GM23248 (cell line): Measurements from ENCODE around the gene SLC35E2B. TPM values are rescaled to one million over a fixed set of nuclear protein-coding genes. Genes with fewer than 3 reads are reported as not detected.

Experiments
- DNase-seq: peaks from one replicate; pipeline ENCODE4 v3.0.0-alpha.2; 2015
- H2AFZ ChIP-seq: fragments of 200-600 bp; sonication (generic); 2 replicates; pipeline ENCODE4 v1.6.1; 2016; ENCODE audit warnings: antibody characterized with exemption
- H3F3A ChIP-seq: fragments of 200-600 bp; sonication (generic); 2 replicates; pipeline ENCODE4 v1.6.1; 2016; ENCODE audit warnings: mild to moderate bottlenecking, antibody characterized with exemption, mixed run types; ENCODE audit not compliant: insufficient read depth
- H3K27ac ChIP-seq: fragments of 200-600 bp; sonication (generic); 2 replicates; pipeline ENCODE4 v1.5.1; 2016; ENCODE audit warnings: mild to moderate bottlenecking
- H3K27me3 ChIP-seq: fragments of 200-600 bp; sonication (generic); replicated peaks from 2 replicates; pipeline ENCODE4 v1.6.1; 2016; ENCODE audit warnings: mild to moderate bottlenecking; ENCODE audit not compliant: insufficient read depth
- H3K36me3 ChIP-seq: fragments of 200-600 bp; sonication (generic); 2 replicates; pipeline ENCODE4 v1.6.1; 2016; ENCODE audit warnings: low read depth, mild to moderate bottlenecking
- H3K4me1 ChIP-seq: fragments of 200-600 bp; sonication (generic); 2 replicates; pipeline ENCODE4 v1.6.1; 2016; ENCODE audit warnings: mild to moderate bottlenecking; ENCODE audit not compliant: insufficient read depth
- H3K4me2 ChIP-seq: fragments of 200-600 bp; sonication (generic); one replicate; pipeline ENCODE4 v1.6.1; 2016; ENCODE audit warnings: mild to moderate bottlenecking; ENCODE audit not compliant: unreplicated experiment
- H3K4me3 ChIP-seq: fragments of 200-600 bp; sonication (generic); 2 replicates; pipeline ENCODE4 v1.5.1; 2016; ENCODE audit warnings: mild to moderate bottlenecking
- H3K79me2 ChIP-seq: fragments of 200-600 bp; sonication (generic); 2 replicates; pipeline ENCODE4 v1.6.1; 2016; ENCODE audit warnings: mild to moderate bottlenecking; ENCODE audit not compliant: insufficient read depth
- H3K9ac ChIP-seq: fragments of 200-600 bp; sonication (generic); 2 replicates; pipeline ENCODE4 v1.6.1; 2016; ENCODE audit warnings: mild to moderate bottlenecking
- H3K9me2 ChIP-seq: fragments of 200-600 bp; sonication (generic); 2 replicates; pipeline ENCODE4 v1.6.1; 2016; ENCODE audit warnings: mixed run types, mild to moderate bottlenecking, moderate library complexity; ENCODE audit not compliant: insufficient read depth
- H3K9me3 ChIP-seq: fragments of 200-600 bp; sonication (generic); one replicate; pipeline ENCODE4 v1.6.1; 2017; ENCODE audit warnings: low read depth
- H4K20me1 ChIP-seq: fragments of 200-600 bp; sonication (generic); 2 replicates; pipeline ENCODE4 v1.6.0; 2016; ENCODE audit not compliant: insufficient read depth
- EZH2 ChIP-seq: fragments of 200-600 bp; sonication (generic); IDR thresholded peaks from 2 replicates; pipeline ENCODE4 v1.6.1; 2018; ENCODE audit warnings: antibody characterized with exemption, mild to moderate bottlenecking; ENCODE audit not compliant: insufficient read depth, poor library complexity, severe bottlenecking
- EZH2phosphoT487 ChIP-seq: fragments of 200-600 bp; sonication (generic); IDR thresholded peaks from 2 replicates; pipeline ENCODE4 v1.6.1; 2018; ENCODE audit warnings: antibody characterized with exemption, moderate library complexity, mild to moderate bottlenecking, low read depth; ENCODE audit not compliant: insufficient read depth
- WGBS, 2 experiments: methylation state at CpG; one replicate each; pipeline ENCODE4 v1.1.6; 2015 to 2017; ENCODE audit warnings: low lambda C conversion rate in 2 of 2, low coverage in 1 of 2; ENCODE audit errors: missing lambda C conversion rate in 2 of 2; 5-methylcytosine and 5-hydroxymethylcytosine counted together
- in situ Hi-C: fragments of 300-500 bp; cut with MboI; formaldehyde crosslinking; loops from 2 replicates; pipeline ENCODE4 v1.15.0; 2020
- polyA plus RNA-seq: library from polyadenylated mRNA; unstranded; fragments of >200 nt; fragmentation: Nextera tagmentation; extraction: Ambion mirVana; gene quantifications from 2 replicates; pipeline ENCODE4 v1.2.1, GENCODE V29; 2016
- total RNA-seq: library from RNA; depleted of rRNA; stranded (reverse); fragments of >200 nt; shearing (Covaris generic); gene quantifications from 2 replicates; pipeline ENCODE4 v1.2.3, GENCODE V29; 2014

Gene SLC35E2B
- total and polyA plus RNA-seq, 2 experiments from 2014 or later: 23.4 to 32.5 TPM

DNA sequence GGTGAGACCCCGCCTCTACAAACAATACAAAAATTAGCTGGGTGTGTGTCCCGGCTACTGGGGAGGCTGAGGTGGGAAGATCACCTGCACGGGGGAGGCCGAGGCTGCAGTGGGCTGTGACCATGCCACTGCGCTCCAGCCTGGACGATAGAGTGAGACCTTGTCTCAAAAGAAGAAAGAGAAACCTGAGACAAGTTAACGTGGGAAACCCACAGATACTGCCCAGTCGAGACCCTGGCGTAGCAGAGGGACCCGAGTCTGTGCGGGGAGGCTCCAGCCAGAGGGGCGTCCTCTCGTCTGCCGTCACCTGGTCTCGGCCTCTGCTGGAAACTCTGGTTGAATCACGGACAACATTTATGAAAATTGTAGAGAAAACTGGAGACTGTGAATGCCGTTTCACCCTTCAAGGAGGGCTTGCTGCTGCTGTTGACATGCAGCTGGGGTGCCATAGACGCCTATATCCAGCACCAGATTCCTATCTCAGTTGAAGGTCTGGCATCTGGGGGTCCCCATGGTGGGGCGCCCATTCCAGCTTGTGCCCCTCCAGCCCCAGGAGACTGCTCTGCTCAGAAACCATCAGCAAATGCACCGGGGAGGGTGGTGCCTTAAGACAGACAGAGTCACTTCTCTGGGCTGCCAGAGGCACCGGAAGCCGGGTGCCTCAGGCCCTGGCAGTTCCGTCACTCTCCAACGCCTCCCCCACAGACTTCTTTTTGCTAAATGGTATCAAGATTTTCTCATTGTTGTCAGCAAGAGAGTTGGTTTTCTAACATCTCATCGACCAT, 20.2 kb downstream of the SLC35E2B start:
- Histone ChIP-seq H2AFZ (no peak overlapping the region), H3K9me3 (no peaks in the 10 kb centered on the region), H4K20me1 (no peaks in the 10 kb centered on the region), H3K27me3 (no peaks in the 10 kb centered on the region), H3K79me2 (peaks cover 1% of the 10 kb centered on the region; the same call in 1 of the 2 replicates), H3K27ac (no peak overlapping the region), H3K4me1 (no peaks in the 10 kb centered on the region), H3F3A (no peaks in the 10 kb centered on the region), H3K4me3 (no peak overlapping the region), H3K36me3 (no peaks in the 10 kb centered on the region; the same call in 1 of the 2 replicates), H3K9ac (no peak overlapping the region), H3K4me2 (no peak overlapping the region), H3K9me2 (no peaks in the 10 kb centered on the region)
- 90 to 91% methylated on average over 25 of the region's 25 CpGs for WGBS, 2 experiments
- in situ Hi-C loops: no loop called here
- no peak for TF ChIP-seq EZH2phosphoT487
- TF ChIP-seq EZH2: no peak
- no peak for DNase-seq

GRCh38 chr1:1671365-1672119, 21.1 kb downstream of the SLC35E2B start:
- Histone ChIP-seq H2AFZ (no peak overlapping the region), H3K27me3 (no peaks in the 10 kb centered on the region), H3K9ac (no peak overlapping the region), H3K4me1 (no peaks in the 10 kb centered on the region), H3K9me2 (no peaks in the 10 kb centered on the region), H3K9me3 (no peaks in the 10 kb centered on the region), H3K27ac (no peak overlapping the region), H3K79me2 (no peaks in the 10 kb centered on the region), H3F3A (no peaks in the 10 kb centered on the region), H3K36me3 (no peaks in the 10 kb centered on the region; the same call in 1 of the 2 replicates), H4K20me1 (no peaks in the 10 kb centered on the region), H3K4me2 (no peak overlapping the region), H3K4me3 (no peak overlapping the region)
- DNase-seq: no peak
- in situ Hi-C loops: no loop called here
- TF ChIP-seq EZH2 (no peak), EZH2phosphoT487 (no peak)
- 88% methylated on average over 27 of the region's 27 CpGs for WGBS, 2 experiments

DNA sequence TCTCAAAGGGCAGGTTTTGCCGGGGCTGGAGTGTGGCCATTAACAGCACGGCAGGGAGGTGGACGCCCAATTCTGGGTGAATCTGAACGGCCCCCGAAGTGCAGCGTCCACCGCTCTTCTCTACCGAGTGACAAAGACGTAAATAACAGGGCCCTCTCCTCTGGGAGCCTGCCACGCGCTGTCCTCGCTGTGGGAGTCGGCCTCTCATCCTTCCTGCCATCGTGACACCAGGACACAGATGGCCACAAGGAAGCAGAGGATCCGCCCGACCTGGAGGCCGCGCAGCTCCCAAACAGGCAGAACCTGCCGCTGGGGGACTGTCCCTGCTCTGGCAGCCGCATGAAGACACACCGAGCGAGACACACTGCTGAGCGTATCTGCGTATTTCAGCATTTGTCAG, 21.7 kb downstream of the SLC35E2B start:
- H4K20me1 ChIP-seq: no peaks in the 10 kb centered on the region
- no peak overlapping the region for H2AFZ ChIP-seq
- DNase-seq: no peak
- H3K9ac ChIP-seq: no peak overlapping the region
- no peaks in the 10 kb centered on the region for H3K27me3 ChIP-seq
- no peaks in the 10 kb centered on the region for H3K9me2 ChIP-seq
- H3K36me3 ChIP-seq: peaks cover 4% of the 10 kb centered on the region; the same call in 1 of the 2 replicates
- H3K4me3 ChIP-seq: no peak overlapping the region
- in situ Hi-C loops: no loop called here
- no peaks in the 10 kb centered on the region for H3K79me2 ChIP-seq
- H3K9me3 ChIP-seq: no peaks in the 10 kb centered on the region
- 96 to 97% methylated on average over 24 of the region's 24 CpGs for WGBS, 2 experiments
- H3K27ac ChIP-seq: no peak overlapping the region
- H3F3A ChIP-seq: no peaks in the 10 kb centered on the region
- no peak overlapping the region for H3K4me2 ChIP-seq
- no peaks in the 10 kb centered on the region for H3K4me1 ChIP-seq
- TF ChIP-seq EZH2phosphoT487: no peak
- no peak for TF ChIP-seq EZH2

- no peak overlapping the region for H2AFZ ChIP-seq
- no peaks in the 10 kb centered on the region for H3K4me1 ChIP-seq
- H3K9me3 ChIP-seq: no peaks in the 10 kb centered on the region
- peaks cover 13% of the 10 kb centered on the region; the same call in 1 of the 2 replicates for H3K36me3 ChIP-seq
- H3F3A ChIP-seq: no peaks in the 10 kb centered on the region
- no peaks in the 10 kb centered on the region for H3K79me2 ChIP-seq
- H3K4me2 ChIP-seq: no peak overlapping the region
- no peak overlapping the region for H3K9ac ChIP-seq
- no peak overlapping the region for H3K4me3 ChIP-seq
- no peaks in the 10 kb centered on the region for H4K20me1 ChIP-seq
- in situ Hi-C loops: no loop called here
- TF ChIP-seq EZH2: no peak
- no peak overlapping the region for H3K27ac ChIP-seq
- H3K27me3 ChIP-seq: no peaks in the 10 kb centered on the region
- H3K9me2 ChIP-seq: no peaks in the 10 kb centered on the region
- WGBS, 2 experiments: 92% methylated on average over 34 to 43 of the region's 43 CpGs
- no peak for DNase-seq
Measured at GRCh38 chr1:1669468-1670440, 22.8 kb downstream of the SLC35E2B start.
